Epithelial cell of prostate (primary cell): ENCODE measurements around the gene DDR1.
"Not testable (repeated sequence)": the region's sequence is repeated elsewhere in the genome, so short reads cannot be mapped to it uniquely, and the experiment has no call there.

ENCODE experiments used
- DNase-seq: peaks from one replicate; pipeline ENCODE4 v3.0.0-alpha.2; 2011; ENCODE audit warnings: low read depth, low spot score
- H3K27ac ChIP-seq: fragments of 450-650 bp; 2 replicates; pipeline ENCODE4 v1.5.1; 2017; ENCODE audit warnings: mild to moderate bottlenecking

The DDR1 gene

GRCh38 chr6:30891816-30892538 is 7.7 kb downstream of the DDR1 start:
- H3K27ac ChIP-seq: no peak overlapping the region
- DNase-seq: no peak

GRCh38 chr6:30893001-30893591 is 8.8 kb downstream of the DDR1 start:
- no peak overlapping the region for H3K27ac ChIP-seq
- no peak for DNase-seq

GRCh38 chr6:30893666-30894065 is 9.3 kb downstream of the DDR1 start:
- H3K27ac ChIP-seq: no peak overlapping the region
- no peak for DNase-seq

GRCh38 chr6:30894381-30894780 is 10.1 kb downstream of the DDR1 start:
- no peak overlapping the region for H3K27ac ChIP-seq
- DNase-seq: no peak

GRCh38 chr6:30894935-30895334 is 10.6 kb downstream of the DDR1 start:
- DNase-seq: no peak
- no peak overlapping the region for H3K27ac ChIP-seq

GRCh38 chr6:30895343-30895742 is 11.0 kb downstream of the DDR1 start:
- H3K27ac ChIP-seq: no peak overlapping the region
- DNase-seq: no peak

GRCh38 chr6:30896541-30896940 is 12.2 kb downstream of the DDR1 start:
- DNase-seq: no peak
- no peak overlapping the region for H3K27ac ChIP-seq

GRCh38 chr6:30897882-30898281 is 13.6 kb downstream of the DDR1 start:
- no peak overlapping the region for H3K27ac ChIP-seq
- DNase-seq: no peak

GRCh38 chr6:30898750-30899360 is 14.5 kb downstream of the DDR1 start:
- no peak for DNase-seq
- H3K27ac ChIP-seq: no peak overlapping the region

- no peak for DNase-seq
- H3K27ac ChIP-seq: peak overlapping the region; percentile 26
Observed at GRCh38 chr6:30900863-30901417, 16.6 kb downstream of the DDR1 start.

GRCh38 chr6:30901436-30901835 is 17.1 kb downstream of the DDR1 start:
- peak overlapping the region; percentile 26 for H3K27ac ChIP-seq
- no peak for DNase-seq

- DNase-seq: not testable (repeated sequence)
Observed at GRCh38 chr6:30902196-30902595, 17.9 kb downstream of the DDR1 start.

GRCh38 chr6:30902709-30903108 is 18.4 kb downstream of the DDR1 start:
- no peak for DNase-seq
- H3K27ac ChIP-seq: peak overlapping the region; percentile 26

More at GRCh38 chr6:30902196-30902595, 17.9 kb downstream of the DDR1 start:
- H3K27ac ChIP-seq: peak overlapping the region; percentile 26

- peak overlapping the region; percentile 26 for H3K27ac ChIP-seq
- no peak for DNase-seq
Observed at GRCh38 chr6:30903236-30903635, 18.9 kb downstream of the DDR1 start.

- H3K27ac ChIP-seq: peak overlapping the region; percentile 50
- DNase-seq: not testable (repeated sequence)
Observed at GRCh38 chr6:30907290-30907757, 23.0 kb downstream of the DDR1 start.

GRCh38 chr6:30907758-30908591 is 23.7 kb downstream of the DDR1 start, which contains the start of gene GTF2H4:
Gene GTF2H4, plus strand, starts transcription at chr6:30908207.
- peak within 1 kb of the TSS; percentile 50 for H3K27ac ChIP-seq
- DNase-seq: peak; percentile 95

- no peak overlapping the region for H3K27ac ChIP-seq
- DNase-seq: no peak
Observed at GRCh38 chr6:30908700-30909099, 24.4 kb downstream of the DDR1 start.

- DNase-seq, H3K27ac ChIP-seq: not testable (repeated sequence)
Observed at GRCh38 chr6:30910473-30910872, 26.2 kb downstream of the DDR1 start.

GRCh38 chr6:30912746-30913520 is 28.6 kb downstream of the DDR1 start:
- H3K27ac ChIP-seq: peak overlapping the region; percentile 71
- DNase-seq: no peak
